Mesothelial cell of epicardium (in vitro differentiated cells): ENCODE data around the gene ABCA5. TPM values are rescaled to one million over a fixed set of nuclear protein-coding genes. Genes with fewer than 3 reads are reported as not detected.

ENCODE experiments used
- DNase-seq, 2 experiments: peaks; one replicate each; pipeline ENCODE4 v3.0.0; 2021; ENCODE audit warnings: low spot score in 2 of 2; ENCODE audit not compliant: unreplicated experiment in 2 of 2
- H3K27ac Mint-ChIP-seq: 2 replicates; pipeline ENCODE4 v1.8.0; 2021; ENCODE audit warnings: mixed read lengths
- H3K27me3 Mint-ChIP-seq: 2 replicates; pipeline ENCODE4 v1.8.0; 2021; ENCODE audit warnings: low read depth, mixed read lengths
- H3K36me3 Mint-ChIP-seq: 2 replicates; pipeline ENCODE4 v1.8.0; 2021; ENCODE audit warnings: mixed read lengths
- H3K4me1 Mint-ChIP-seq: 2 replicates; pipeline ENCODE4 v1.8.0; 2021; ENCODE audit warnings: mixed read lengths
- H3K4me3 Mint-ChIP-seq: 2 replicates; pipeline ENCODE4 v1.8.0; 2021; ENCODE audit warnings: mild to moderate bottlenecking, moderate library complexity, mixed read lengths
- H3K9me3 Mint-ChIP-seq: 2 replicates; pipeline ENCODE4 v1.8.0; 2021; ENCODE audit warnings: mixed read lengths
- CTCF ChIP-seq: fragments of 200-600 bp; sonication (generic); IDR thresholded peaks from one replicate; pipeline ENCODE4 v1.5.0; 2021; ENCODE audit warnings: antibody characterized with exemption; ENCODE audit not compliant: unreplicated experiment
- total RNA-seq: library from RNA; stranded (reverse); gene quantifications from 3 replicates; pipeline ENCODE4 v1.2.1, GENCODE V29; 2021

The ABCA5 gene
- total RNA-seq, 1 donor from 2014 or later, result 12.5 TPM

- no peak overlapping the region for H3K27ac Mint-ChIP-seq
- peaks cover 3% of the 10 kb centered on the region for H3K9me3 Mint-ChIP-seq
- no peak overlapping the region for H3K4me3 Mint-ChIP-seq
- no peak for DNase-seq
- no peaks in the 10 kb centered on the region for H3K27me3 Mint-ChIP-seq
- TF ChIP-seq CTCF, result no peak
- H3K4me1 Mint-ChIP-seq, result peaks cover 13% of the 10 kb centered on the region
- peaks cover 3% of the 10 kb centered on the region for H3K36me3 Mint-ChIP-seq
These were observed 55.9 kb downstream of the ABCA5 start for GRCh38 chr17:69271023-69271422.

GRCh38 chr17:69269131-69269998 lies 57.6 kb downstream of the ABCA5 start:
- no peak for TF ChIP-seq CTCF
- Mint-ChIP-seq H3K27me3 (no peaks in the 10 kb centered on the region), H3K27ac (peak overlapping the region; percentile 15), H3K4me3 (no peak overlapping the region), H3K9me3 (peaks cover 7% of the 10 kb centered on the region), H3K4me1 (peaks cover 13% of the 10 kb centered on the region), H3K36me3 (no peaks in the 10 kb centered on the region)
- DNase-seq, result no peak

- Mint-ChIP-seq H3K4me1 (peaks cover 13% of the 10 kb centered on the region), H3K36me3 (peaks cover 3% of the 10 kb centered on the region), H3K4me3 (no peak overlapping the region), H3K27ac (no peak overlapping the region), H3K27me3 (no peaks in the 10 kb centered on the region), H3K9me3 (peaks cover 7% of the 10 kb centered on the region)
- DNase-seq, result no peak
- TF ChIP-seq CTCF, result no peak
These were observed 58.4 kb downstream of the ABCA5 start for GRCh38 chr17:69268543-69269014.

GRCh38 chr17:69267219-69267618 lies 59.7 kb downstream of the ABCA5 start:
- Mint-ChIP-seq H3K9me3 (peaks cover 16% of the 10 kb centered on the region), H3K27ac (no peak overlapping the region), H3K4me1 (peaks cover 13% of the 10 kb centered on the region), H3K27me3 (no peaks in the 10 kb centered on the region), H3K36me3 (peaks cover 10% of the 10 kb centered on the region), H3K4me3 (no peak overlapping the region)
- DNase-seq, result no peak
- no peak for TF ChIP-seq CTCF

- Mint-ChIP-seq H3K9me3 (peaks cover 16% of the 10 kb centered on the region), H3K4me3 (no peak overlapping the region), H3K36me3 (peaks cover 10% of the 10 kb centered on the region), H3K27ac (no peak overlapping the region), H3K4me1 (peaks cover 9% of the 10 kb centered on the region), H3K27me3 (no peaks in the 10 kb centered on the region)
- TF ChIP-seq CTCF, result no peak
- no peak for DNase-seq
These were observed 61.1 kb downstream of the ABCA5 start for GRCh38 chr17:69265873-69266272.
